Panc1 (cell line): Measurements from ENCODE around the gene KRTAP9-2.

Experiments
- CTCF ChIP-seq: fragments of 450-650 bp; IDR thresholded peaks from 2 replicates; pipeline ENCODE4 v1.5.1; 2017; ENCODE audit warnings: mild to moderate bottlenecking
- POLR2AphosphoS5 ChIP-seq: IDR thresholded peaks from 2 replicates; pipeline ENCODE4 v1.6.1; 2012; ENCODE audit warnings: mild to moderate bottlenecking, low read depth, low read length, moderate library complexity
- SIN3A ChIP-seq: IDR thresholded peaks from 2 replicates; pipeline ENCODE4 v1.6.1; 2012; ENCODE audit warnings: low read depth, mild to moderate bottlenecking, low read length, moderate library complexity, borderline replicate concordance; ENCODE audit not compliant: insufficient read depth

- TF ChIP-seq CTCF = no peak
- no peak for TF ChIP-seq POLR2AphosphoS5
- no peak for TF ChIP-seq SIN3A
Measured at GRCh38 chr17:41177727-41178271, 48.6 kb upstream of the KRTAP9-2 start, which contains the start of gene KRTAP4-2.
